ENCODE measurements around the gene PLXND1.
A peak's percentile ranks its signal among the peaks of the same experiment; 100 is the strongest.

Gene PLXND1

DNA sequence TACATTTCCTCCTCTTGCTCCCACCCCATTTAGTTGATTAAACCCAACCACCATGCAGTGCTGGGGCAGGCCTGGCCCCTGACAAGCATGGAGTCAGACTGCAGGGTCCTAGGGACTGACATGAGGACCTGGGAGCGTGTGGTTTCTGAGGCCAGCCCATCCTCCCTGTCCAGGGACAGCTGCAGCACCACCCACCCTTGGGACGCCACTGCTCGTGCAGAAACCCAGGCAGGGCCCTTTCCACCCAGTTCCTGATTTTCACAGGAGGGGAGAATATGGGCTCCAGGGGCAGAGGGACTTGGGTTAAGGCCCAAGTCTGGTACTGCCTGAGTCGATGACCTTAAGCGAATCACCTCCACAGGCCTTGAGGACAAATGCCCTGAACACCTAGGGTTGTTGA is 23.7 kb downstream of the PLXND1 start:
- no peak for DNase-seq

DNA sequence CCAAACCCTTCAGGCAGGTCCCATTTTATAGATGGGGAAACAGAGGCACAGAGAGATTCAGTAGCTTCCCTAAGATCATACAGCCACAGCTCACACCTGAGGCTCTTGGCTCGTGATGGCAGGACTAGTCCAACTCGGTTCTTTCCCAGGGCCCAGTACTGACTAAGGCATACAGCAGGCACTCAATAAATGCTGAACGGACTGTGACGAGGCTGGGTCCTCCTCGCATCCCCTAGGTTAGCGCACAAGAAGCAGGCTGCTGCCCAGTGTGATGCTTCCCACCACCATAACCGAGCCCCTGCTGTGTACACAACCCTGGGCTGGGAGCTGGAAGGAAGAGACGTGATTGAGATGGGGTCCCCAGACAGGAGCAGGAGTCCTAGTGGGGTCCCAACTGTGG is 24.9 kb downstream of the PLXND1 start:
- DNase-seq = no peak

GRCh38 chr3:129579991-129580390 is 26.5 kb downstream of the PLXND1 start:
- no peak for DNase-seq

GRCh38 chr3:129577925-129578786 is 28.3 kb downstream of the PLXND1 start:
- DNase-seq = peak; percentile 79

DNA sequence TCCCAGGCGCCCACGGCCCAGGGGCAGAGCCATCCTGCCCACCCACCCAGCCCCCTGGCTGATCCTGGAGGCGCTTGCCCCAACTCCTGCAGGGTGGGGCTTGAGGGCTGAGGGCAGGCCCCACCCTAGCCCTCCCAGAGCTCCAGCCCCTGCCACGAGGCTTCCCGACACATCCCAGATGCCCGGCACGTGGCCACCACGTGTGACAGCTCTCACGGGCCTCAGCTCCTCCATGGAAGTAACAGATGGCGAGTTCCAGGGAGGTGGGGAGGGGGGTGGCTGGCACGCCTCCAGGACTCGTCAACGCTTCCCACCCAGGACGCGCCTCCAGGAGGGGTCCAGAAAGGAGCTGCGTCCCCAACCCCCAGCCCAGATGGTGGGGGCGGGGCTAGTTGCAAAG is 29.1 kb downstream of the PLXND1 start:
- DNase-seq = peak; percentile 71

DNA sequence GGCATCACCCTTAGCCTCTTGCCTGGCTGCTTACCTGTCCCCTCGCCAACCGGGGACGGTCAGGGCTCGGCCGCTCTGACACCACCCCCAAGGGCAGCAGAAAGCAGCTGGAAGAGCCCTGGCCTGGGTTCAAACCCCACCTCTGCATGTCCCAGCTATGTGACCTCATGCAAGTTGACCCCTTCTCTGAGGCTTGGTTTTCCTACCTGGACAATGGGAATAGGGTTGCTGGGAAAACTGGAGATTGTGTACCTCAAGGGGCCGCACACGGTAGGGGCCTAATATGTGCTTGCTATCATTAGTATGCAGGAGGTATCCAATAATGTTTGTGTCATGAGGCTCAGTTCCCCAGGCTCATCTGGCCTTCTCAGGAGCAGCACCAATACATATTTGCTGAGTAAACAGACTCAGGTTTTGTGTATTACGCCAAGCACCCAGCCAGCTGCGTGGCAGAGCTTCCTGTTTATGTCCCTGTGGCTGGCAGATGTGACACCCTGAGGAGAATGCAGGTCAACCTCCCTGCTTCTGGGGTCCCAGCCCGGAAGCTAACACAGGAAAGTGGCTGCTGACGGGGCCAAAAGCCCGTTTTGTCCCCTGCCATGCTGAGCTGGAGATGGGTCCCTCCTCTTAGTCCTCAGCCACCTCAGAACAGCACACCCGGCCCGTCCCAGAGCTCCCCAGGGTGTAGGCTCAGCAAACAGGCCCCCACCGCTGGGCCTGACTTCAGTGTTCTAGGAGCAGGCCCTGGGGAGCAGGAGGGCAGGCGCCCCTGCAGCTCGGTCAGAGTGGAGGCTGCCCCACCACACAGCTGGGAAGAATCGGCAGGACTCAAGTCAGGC is 29.7 kb downstream of the PLXND1 start:
- peak; percentile 97 for DNase-seq

- peak; percentile 42 for DNase-seq
Observed at GRCh38 chr3:129575997-129576384, 30.5 kb downstream of the PLXND1 start.

GRCh38 chr3:129575233-129575996 is 31.1 kb downstream of the PLXND1 start:
- no peak for DNase-seq

DNA sequence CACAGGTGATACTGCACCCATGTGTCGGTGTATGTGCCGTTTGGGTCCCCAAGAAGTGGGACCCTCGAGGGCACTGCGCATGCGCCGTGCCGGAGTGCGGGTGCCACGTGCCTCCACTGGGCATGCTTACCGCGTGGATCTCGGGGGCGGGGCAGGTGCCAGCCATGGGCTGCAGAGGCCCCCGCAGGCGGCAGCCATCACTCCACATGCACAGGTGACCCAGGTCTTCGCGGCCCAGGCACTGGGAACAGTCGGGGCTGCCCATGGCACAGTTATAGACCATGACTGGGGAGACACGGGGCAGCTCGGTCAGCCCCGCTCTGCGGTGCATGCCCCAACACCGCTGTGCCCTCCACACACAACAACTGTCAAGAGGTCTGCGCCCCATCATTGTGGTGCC is 32.3 kb downstream of the PLXND1 start:
- DNase-seq = no peak

GRCh38 chr3:129573493-129573892 is 33.0 kb downstream of the PLXND1 start:
- no peak for DNase-seq

DNA sequence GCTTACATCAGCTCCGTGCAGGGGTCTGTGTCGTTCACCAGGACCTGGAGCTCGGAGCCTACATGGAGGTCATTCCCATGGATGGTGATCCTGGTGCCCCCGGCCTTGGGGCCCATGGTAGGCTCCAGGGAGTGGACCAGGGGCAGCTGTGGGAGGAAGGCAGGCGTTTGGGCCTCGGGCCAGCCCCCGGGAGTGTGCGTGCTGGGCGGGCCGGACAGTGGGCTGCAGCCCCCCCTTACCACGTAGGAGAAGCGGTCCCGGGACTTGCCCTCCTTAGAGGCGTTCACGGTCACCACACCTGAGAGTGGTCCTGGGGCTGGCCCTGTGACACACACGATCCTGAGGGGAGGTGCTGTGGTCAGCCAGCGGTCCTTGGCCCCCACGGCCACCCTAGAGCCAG is 33.9 kb downstream of the PLXND1 start:
- DNase-seq = no peak

- no peak for DNase-seq
Observed at GRCh38 chr3:129571605-129572547, 34.6 kb downstream of the PLXND1 start.

GRCh38 chr3:129569856-129570255 is 36.6 kb downstream of the PLXND1 start:
- DNase-seq = no peak

DNA sequence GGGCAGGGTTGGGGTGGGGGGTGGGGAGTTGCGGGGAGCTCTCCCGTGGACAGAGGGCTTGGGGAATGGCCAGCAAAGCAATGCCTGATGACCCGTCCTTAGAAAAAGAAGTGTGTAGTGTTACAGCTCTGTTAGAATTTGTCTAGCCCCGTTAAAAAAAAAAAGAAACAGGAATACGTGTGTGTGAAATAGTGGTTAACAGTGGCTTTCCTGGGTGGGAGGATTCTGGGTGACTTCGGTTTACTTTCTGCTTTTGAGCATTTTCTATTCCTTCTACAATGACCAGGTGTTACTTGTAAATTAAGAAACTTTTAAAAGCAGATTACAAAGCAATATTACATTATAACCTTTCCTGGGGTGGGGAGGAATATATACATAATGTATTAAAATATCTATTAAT is 38.5 kb downstream of the PLXND1 start:
- DNase-seq = no peak

DNA sequence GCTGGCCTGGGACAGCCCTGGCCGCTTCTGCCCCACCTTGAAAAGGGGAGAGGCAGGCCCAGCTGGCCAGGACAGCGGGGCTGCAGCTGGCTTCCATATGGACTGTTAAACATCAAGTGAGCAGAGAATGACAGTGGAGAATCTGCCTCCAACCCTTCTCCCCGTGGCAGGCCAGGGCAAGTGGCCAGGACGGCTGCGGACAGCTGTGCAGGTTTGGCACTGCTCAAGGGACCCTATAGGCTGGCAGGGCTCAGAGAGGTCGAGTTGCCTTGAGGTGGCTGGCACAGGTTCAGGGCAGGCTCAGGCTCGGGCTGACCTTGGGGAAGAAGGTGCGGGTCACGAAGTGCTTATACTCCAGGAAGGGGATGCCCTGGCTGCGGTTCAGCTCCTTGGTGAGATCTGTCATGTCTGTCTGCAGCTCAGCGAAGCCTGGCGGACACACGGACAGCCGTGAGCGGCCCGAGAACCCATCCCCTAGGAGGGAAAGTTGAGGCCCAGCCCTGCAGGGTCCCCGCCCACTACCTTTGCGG is 39.2 kb downstream of the PLXND1 start:
- DNase-seq = no peak

DNA sequence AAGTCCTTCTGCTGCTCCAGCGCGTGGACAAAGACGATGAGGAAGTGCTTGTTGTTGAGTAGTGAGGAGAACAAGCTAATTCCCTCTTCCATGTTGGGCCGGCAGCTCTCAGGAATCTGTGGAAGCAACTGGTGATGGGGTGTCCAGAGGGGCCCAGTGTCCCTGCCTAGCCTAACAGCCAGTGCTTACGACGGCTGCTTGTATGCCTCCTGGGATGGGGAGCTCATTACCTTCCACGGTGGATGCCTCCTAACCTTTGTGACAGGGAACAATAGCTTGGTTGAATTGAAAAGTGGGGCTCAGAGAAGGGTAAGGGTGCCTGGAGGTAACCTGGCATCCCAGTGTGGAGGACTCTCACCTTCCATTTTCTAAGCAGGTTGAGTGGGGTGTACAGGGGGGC is 40.6 kb downstream of the PLXND1 start:
- no peak for DNase-seq

GRCh38 chr3:129564981-129565644 is 41.4 kb downstream of the PLXND1 start:
- DNase-seq = no peak

- no peak for DNase-seq
Observed at GRCh38 chr3:129563850-129564535, 42.5 kb downstream of the PLXND1 start.

- DNase-seq = no peak
Observed at GRCh38 chr3:129563332-129563731, 43.1 kb downstream of the PLXND1 start.

DNA sequence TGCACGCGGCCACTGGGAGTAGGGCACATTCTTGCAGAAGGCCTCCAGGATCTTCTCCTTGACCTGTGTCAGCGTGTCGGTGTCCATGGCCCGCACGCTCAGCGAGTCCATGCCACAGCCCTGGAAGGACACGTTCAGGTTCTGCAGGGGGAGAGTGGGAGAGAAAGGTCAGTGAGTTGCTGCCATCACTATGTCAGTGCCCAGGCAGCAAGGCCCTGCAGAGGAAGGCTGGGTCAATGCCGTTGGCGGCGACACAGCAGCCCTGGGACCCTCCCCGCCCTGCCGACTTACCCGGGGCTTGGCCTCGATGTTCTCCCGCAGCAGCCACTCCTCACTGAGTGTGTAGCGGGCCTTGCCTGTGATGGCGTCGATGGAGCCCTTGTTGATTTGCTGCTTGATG is 43.7 kb downstream of the PLXND1 start:
- DNase-seq = no peak
